Ishikawa (cell line): Measurements from ENCODE around the gene BICC1.

Source experiments
- CEBPB ChIP-seq: IDR thresholded peaks from 2 replicates; pipeline ENCODE4 v1.6.1; 2012
- CREB1 ChIP-seq: IDR thresholded peaks from 2 replicates; pipeline ENCODE4 v1.6.1; 2012; ENCODE audit warnings: low read depth
- EGR1 ChIP-seq: IDR thresholded peaks from 2 replicates; pipeline ENCODE4 v1.6.1; 2012
- EP300 ChIP-seq: IDR thresholded peaks from 2 replicates; pipeline ENCODE4 v1.6.1; 2012; ENCODE audit warnings: borderline replicate concordance
- FOXM1 ChIP-seq: IDR thresholded peaks from 2 replicates; pipeline ENCODE4 v1.6.1; 2012; ENCODE audit warnings: low read depth, borderline replicate concordance
- MAX ChIP-seq: IDR thresholded peaks from 2 replicates; pipeline ENCODE4 v1.6.1; 2012
- NFIC ChIP-seq: IDR thresholded peaks from 2 replicates; pipeline ENCODE4 v1.6.1; 2012
- RAD21 ChIP-seq: IDR thresholded peaks from 2 replicates; pipeline ENCODE4 v1.6.1; 2012; ENCODE audit warnings: low read depth
- REST ChIP-seq: IDR thresholded peaks from 2 replicates; pipeline ENCODE4 v1.6.1; 2012; ENCODE audit warnings: low read depth, mild to moderate bottlenecking
- TAF1 ChIP-seq: IDR thresholded peaks from 2 replicates; pipeline ENCODE4 v1.6.1; 2012; ENCODE audit warnings: low read depth, mild to moderate bottlenecking
- TCF12 ChIP-seq: IDR thresholded peaks from 2 replicates; pipeline ENCODE4 v1.6.1; 2012; ENCODE audit warnings: low read depth
- TEAD4 ChIP-seq: IDR thresholded peaks from 2 replicates; pipeline ENCODE4 v1.6.1; 2012
- USF1 ChIP-seq: IDR thresholded peaks from 2 replicates; pipeline ENCODE4 v1.6.1; 2012
- YY1 ChIP-seq: IDR thresholded peaks from 2 replicates; pipeline ENCODE4 v1.6.1; 2012; ENCODE audit warnings: low read depth
- ZBTB7A ChIP-seq: IDR thresholded peaks from 2 replicates; pipeline ENCODE4 v1.6.1; 2012; ENCODE audit warnings: low read depth

BICC1 gene

GRCh38 chr10:58479045-58479444 lies 33.6 kb upstream of the BICC1 start:
- TF ChIP-seq CREB1 (no peak), REST (no peak), TEAD4 (no peak), MAX (no peak), EGR1 (no peak), FOXM1 (no peak), NFIC (no peak), EP300 (no peak), TCF12 (no peak), RAD21 (no peak), YY1 (no peak), CEBPB (no peak), TAF1 (no peak), USF1 (no peak), ZBTB7A (no peak)

- TF ChIP-seq CREB1, result no peak
- no peak for TF ChIP-seq TCF12
Measured at GRCh38 chr10:58480321-58480720, 32.4 kb upstream of the BICC1 start.

GRCh38 chr10:58481569-58482109 lies 31.0 kb upstream of the BICC1 start:
- TF ChIP-seq YY1, result no peak
- TF ChIP-seq FOXM1, result no peak
- TF ChIP-seq RAD21, result no peak
- no peak for TF ChIP-seq TCF12

GRCh38 chr10:58486821-58487220 lies 25.9 kb upstream of the BICC1 start:
- TF ChIP-seq EP300 (no peak), EGR1 (no peak), TCF12 (no peak), TAF1 (no peak), RAD21 (no peak), USF1 (no peak), CREB1 (no peak)

- TF ChIP-seq CREB1, result no peak
- no peak for TF ChIP-seq RAD21
Measured at GRCh38 chr10:58488921-58489320, 23.8 kb upstream of the BICC1 start.

- no peak for TF ChIP-seq CREB1
- TF ChIP-seq USF1, result no peak
- TF ChIP-seq NFIC, result no peak
- TF ChIP-seq EP300, result no peak
- no peak for TF ChIP-seq RAD21
- no peak for TF ChIP-seq YY1
- no peak for TF ChIP-seq EGR1
- no peak for TF ChIP-seq TCF12
- TF ChIP-seq REST, result no peak
- TF ChIP-seq ZBTB7A, result no peak
Measured at GRCh38 chr10:58502956-58503355, 9.7 kb upstream of the BICC1 start.

- TF ChIP-seq CREB1, result no peak
- TF ChIP-seq CEBPB, result no peak
- no peak for TF ChIP-seq TCF12
- TF ChIP-seq USF1, result no peak
- TF ChIP-seq EGR1, result no peak
- TF ChIP-seq ZBTB7A, result no peak
- TF ChIP-seq YY1, result no peak
- TF ChIP-seq TAF1, result no peak
- TF ChIP-seq REST, result no peak
- TF ChIP-seq MAX, result no peak
- TF ChIP-seq TEAD4, result no peak
- no peak for TF ChIP-seq RAD21
- TF ChIP-seq EP300, result no peak
- no peak for TF ChIP-seq NFIC
Measured at GRCh38 chr10:58508316-58508715, 4.4 kb upstream of the BICC1 start.
